DND-41 (cell line): ENCODE measurements around the gene AMD1.

ENCODE experiments used
- CTCF ChIP-seq: IDR thresholded peaks from 2 replicates; pipeline ENCODE4 v1.5.1; 2012; ENCODE audit warnings: borderline replicate concordance, low read length, moderate library complexity, mild to moderate bottlenecking; ENCODE audit not compliant: poor library complexity, severe bottlenecking; ENCODE audit errors: extremely low read depth
- EZH2 ChIP-seq: IDR thresholded peaks from 3 replicates; pipeline ENCODE4 v1.6.1; 2012; ENCODE audit warnings: borderline replicate concordance, low read depth, mild to moderate bottlenecking, moderate library complexity, low read length, inconsistent platforms; ENCODE audit not compliant: severe bottlenecking

- TF ChIP-seq CTCF = no peak
- TF ChIP-seq EZH2 = no peak
Measured at GRCh38 chr6:110858562-110859214, 15.9 kb upstream of the AMD1 start.
